ENCODE data around the gene RAD51B.

DNA sequence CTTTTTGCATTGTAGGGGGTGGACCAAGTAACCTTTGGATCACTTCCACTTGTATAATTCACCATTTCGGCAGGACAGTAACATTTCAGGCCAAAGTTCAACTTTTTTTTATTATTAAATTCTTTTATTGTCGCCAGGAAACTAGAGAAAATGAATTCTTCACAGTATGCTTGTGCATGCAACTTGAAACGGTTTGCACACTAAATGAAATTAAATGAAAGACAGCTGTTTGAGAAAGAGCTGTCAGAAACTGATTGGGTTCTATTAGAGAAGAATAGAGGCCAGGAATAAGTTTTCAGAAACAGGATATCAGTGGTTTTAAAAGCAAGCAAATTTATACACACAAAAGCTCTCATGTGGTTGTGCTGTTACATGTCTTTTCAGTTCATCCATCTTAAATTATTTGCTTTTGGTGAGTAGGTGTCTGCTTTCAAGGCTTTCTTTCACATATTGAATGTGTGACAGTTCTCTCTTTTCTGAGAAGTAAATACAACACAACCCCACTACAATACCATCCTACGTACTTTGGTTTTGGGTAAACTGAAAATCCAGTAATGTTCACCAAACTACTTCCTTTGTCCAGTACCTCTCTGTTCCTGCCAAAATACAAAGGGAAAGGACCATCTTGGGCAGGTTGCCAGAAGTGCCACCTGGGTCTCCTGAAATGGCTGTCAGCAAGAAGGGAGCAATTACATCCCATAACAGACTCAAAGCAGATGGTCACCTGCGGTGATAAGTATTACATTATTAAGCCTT is 291.7 kb downstream of the RAD51B start:
- no peak for TF ChIP-seq CTCF (IDR thresholded peaks at IDR 0.05)
- TF ChIP-seq POLR2A (IDR thresholded peaks at IDR 0.05): no peak
- TF ChIP-seq POLR2AphosphoS5 (IDR thresholded peaks at IDR 0.05): no peak
